ENCODE results near the gene PLPP1. TPM values are rescaled to one million over a fixed set of nuclear protein-coding genes. Genes with fewer than 3 reads are reported as not detected.

The PLPP1 gene
- total RNA-seq, result 10 to 100 TPM in 2 of 3 donors, 1 to 10 TPM in 1; 9.3 to 17.1 (median 14.6) TPM

DNA sequence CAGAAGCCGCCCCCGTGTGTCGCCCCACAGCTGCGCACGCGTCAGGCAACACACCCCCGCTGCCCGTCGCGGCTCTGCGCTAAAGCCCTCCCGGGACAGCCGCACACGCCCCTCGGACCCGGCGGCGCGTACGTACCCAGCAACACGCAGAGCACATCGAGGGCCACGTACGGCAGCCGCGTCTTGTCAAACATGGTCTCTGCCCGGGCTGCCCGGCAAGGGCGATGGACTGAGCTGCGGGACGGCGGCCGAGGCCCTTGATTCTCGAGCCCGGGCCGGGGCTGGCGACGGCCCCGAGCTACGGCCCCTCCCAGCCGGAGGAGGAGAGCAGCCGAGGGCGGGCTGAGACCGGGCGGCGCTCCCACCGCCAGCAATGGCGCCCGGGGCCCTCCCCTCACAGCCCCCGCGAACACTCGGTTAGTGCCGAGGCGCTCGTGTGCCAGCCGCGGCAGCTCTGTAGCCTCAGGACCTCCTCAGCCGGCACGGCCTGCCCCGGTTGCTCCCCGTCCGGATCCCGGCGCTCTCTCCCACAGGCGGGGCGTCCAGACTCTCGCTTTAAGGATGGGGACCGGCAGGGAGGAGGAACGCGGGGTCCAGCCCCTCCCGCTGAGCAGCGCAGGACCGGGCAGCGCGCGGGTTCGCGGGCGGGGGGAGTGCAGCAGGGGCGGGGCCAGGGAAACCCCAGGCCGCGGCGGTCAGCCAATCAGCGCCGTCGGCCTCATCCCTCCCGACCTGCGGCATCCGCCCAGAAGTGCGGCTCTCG is at the start of gene PLPP1:
PLPP1 (minus strand) TSS at position 529 of the 763 bp plus-strand sequence; CDS start at position 194, 335 bp downstream.
- peak; percentile 82 for DNase-seq
- ATAC-seq, result peak; percentile 87 to 89
- Mint-ChIP-seq H3K36me3 (ENCODE audit: insufficient read depth) (peaks cover 5% of the 10 kb centered on the region), H3K4me1 (ENCODE audit: low read depth) (peaks cover 35% of the 10 kb centered on the region), H3K27me3 (ENCODE audit: low read depth) (no peaks in the 10 kb centered on the region), H3K9me3 (no peaks in the 10 kb centered on the region), H3K4me3 (peak within 1 kb of the TSS; percentile 88)

DNA sequence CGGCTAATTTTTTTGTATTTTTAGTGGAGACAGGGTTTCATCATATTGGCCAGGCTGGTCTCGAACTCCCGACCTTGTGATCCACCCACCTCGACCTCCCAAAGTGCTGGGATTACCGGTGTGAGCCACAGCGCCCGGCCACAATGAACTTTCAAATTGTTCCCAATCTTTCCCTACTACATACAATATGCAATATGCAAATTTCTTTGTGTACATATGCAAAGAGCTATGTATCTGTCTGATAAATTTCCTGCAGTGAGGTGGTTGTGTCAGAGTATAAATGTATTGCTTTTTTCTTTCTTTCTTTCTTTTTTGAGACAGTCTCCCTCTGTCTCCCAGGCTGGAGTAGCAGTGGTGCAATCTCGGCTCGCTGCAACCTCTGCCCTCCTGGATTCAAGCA is 48.8 kb upstream of the PLPP1 start:
- DNase-seq (no peak), ATAC-seq (no peak)
- H3K27me3 Mint-ChIP-seq (ENCODE audit: low read depth), result no peaks in the 10 kb centered on the region
- peaks cover 2% of the 10 kb centered on the region for H3K36me3 Mint-ChIP-seq (ENCODE audit: insufficient read depth)
- H3K4me3 Mint-ChIP-seq, result no peak overlapping the region
- peaks cover 8% of the 10 kb centered on the region for H3K4me1 Mint-ChIP-seq (ENCODE audit: low read depth)
- no peaks in the 10 kb centered on the region for H3K9me3 Mint-ChIP-seq

DNA sequence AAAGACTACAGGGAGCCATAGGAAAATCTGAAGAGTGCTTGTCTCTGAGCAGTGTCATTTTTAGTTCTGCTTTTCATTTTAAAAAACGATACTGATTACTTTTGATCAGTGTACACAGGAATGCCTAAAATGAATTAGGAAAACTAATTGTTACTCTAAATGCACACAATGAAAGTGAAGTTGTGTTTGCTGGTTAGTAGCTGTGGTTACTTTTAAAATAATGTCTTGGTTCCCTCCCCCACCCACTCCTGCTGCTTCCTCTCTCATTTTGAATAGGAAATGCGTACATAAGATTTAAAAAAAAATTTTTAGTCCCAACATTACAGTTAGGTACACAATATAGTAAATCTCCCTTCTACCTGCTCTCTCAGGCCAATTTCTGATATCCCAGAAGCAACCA is 47.5 kb upstream of the PLPP1 start:
- H3K27me3 Mint-ChIP-seq (ENCODE audit: low read depth), result no peaks in the 10 kb centered on the region
- no peak for DNase-seq
- no peaks in the 10 kb centered on the region for H3K9me3 Mint-ChIP-seq
- no peak overlapping the region for H3K4me3 Mint-ChIP-seq
- ATAC-seq, result peak; percentile 34 to 61
- peaks cover 8% of the 10 kb centered on the region for H3K4me1 Mint-ChIP-seq (ENCODE audit: low read depth)
- peaks cover 2% of the 10 kb centered on the region for H3K36me3 Mint-ChIP-seq (ENCODE audit: insufficient read depth)

DNA sequence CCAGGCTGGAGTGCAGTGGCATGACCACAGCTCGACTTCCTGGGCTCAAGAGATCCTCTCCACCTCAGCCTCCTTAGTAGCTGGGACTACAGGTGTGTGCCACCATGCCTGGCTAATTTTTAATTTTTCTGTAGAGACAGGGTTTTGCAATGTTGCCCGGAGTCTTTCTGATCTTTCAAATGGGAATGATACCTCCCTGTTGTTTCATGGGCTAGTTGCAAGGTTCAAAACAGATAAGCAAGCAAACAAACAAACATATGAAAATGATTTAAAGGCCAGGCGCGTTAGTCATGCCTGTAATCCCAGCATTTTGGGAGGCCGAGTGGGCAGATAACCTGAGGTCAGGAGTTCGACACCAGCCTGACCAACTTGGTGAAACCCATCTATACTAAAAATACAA is 45.3 kb upstream of the PLPP1 start:
- peaks cover 11% of the 10 kb centered on the region for H3K4me1 Mint-ChIP-seq (ENCODE audit: low read depth)
- H3K4me3 Mint-ChIP-seq, result no peak overlapping the region
- ATAC-seq (no peak), DNase-seq (no peak)
- no peaks in the 10 kb centered on the region for H3K9me3 Mint-ChIP-seq
- no peaks in the 10 kb centered on the region for H3K27me3 Mint-ChIP-seq (ENCODE audit: low read depth)
- peaks cover 2% of the 10 kb centered on the region for H3K36me3 Mint-ChIP-seq (ENCODE audit: insufficient read depth)

DNA sequence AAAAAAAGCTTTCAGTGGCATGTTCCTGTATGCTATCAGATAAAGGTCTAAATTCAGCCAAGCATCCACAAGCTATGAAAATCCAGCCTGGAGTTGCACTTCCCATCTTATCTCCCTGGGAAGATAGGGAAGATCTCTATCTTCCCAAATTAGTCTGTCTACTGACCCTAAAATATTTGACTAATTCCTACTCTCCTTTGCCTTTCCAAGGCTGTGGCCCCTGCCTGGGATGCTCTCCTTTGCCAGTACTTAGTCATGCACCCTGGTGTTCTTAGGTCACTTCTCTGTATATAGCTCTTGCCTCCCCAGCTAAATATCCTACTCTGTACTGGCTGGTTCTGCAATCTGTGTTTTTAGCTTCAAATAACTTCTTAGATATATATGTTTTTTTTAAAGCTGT is 44.0 kb upstream of the PLPP1 start:
- H3K27me3 Mint-ChIP-seq (ENCODE audit: low read depth), result no peaks in the 10 kb centered on the region
- ATAC-seq (no peak), DNase-seq (no peak)
- H3K4me3 Mint-ChIP-seq, result no peak overlapping the region
- H3K9me3 Mint-ChIP-seq, result no peaks in the 10 kb centered on the region
- H3K36me3 Mint-ChIP-seq (ENCODE audit: insufficient read depth), result peaks cover 2% of the 10 kb centered on the region
- peaks cover 11% of the 10 kb centered on the region for H3K4me1 Mint-ChIP-seq (ENCODE audit: low read depth)

DNA sequence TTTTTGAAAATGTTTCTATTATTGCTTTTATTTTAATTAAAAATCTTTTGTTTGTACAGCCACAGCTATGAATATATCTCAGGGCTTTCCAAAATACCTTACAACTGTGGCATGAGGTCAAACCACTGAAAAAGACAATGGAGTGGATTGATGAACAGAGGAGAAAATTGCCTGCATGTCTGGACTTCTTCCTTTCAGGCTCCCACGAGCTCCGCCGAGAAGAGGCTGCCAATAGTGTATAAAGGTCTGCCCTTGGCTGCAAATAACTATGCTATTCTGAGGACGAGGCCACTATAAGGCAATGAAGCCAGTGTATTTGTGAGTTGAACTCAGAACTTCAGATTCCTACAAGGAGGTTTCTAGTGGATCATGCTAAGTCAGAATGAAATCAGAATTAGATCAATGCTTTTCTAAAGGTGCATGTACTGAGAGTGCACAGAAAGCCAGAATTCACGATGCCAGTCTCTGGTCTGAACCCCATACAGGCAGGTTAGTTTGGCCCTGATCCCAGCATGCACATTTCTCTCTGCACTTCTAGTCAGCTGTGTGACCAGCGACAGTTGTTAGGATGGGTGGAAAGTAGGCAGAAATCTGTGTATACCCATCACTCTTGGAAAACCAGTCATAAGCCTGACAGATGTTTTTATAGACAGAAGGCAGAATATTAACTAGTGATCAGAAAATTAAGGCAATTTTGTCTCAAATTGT is 42.7 kb upstream of the PLPP1 start:
- DNase-seq (no peak), ATAC-seq (no peak)
- Mint-ChIP-seq H3K9me3 (no peaks in the 10 kb centered on the region), H3K27me3 (ENCODE audit: low read depth) (no peaks in the 10 kb centered on the region), H3K36me3 (ENCODE audit: insufficient read depth) (peaks cover 2% of the 10 kb centered on the region), H3K4me3 (no peak overlapping the region), H3K4me1 (ENCODE audit: low read depth) (peaks cover 8% of the 10 kb centered on the region)

DNA sequence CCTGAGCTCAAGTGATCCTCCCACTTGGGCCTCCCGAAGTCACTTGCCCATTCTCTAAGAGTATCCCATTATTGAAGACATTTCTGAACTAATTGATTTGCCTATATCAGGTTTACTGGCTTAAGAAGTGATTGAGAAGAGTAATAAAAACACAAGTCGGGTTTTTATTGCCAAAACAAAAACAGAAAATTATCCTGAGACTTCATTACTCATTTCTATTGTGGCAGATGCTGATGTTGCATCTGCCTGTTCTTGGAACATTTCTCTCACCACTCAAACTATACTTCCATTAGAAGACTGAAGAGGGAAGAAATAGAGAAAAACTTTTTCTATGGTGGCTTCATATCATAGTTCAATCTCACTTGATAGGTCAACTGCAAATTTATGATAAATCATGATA is 41.9 kb upstream of the PLPP1 start:
- DNase-seq (no peak), ATAC-seq (no peak)
- H3K27me3 Mint-ChIP-seq (ENCODE audit: low read depth), result no peaks in the 10 kb centered on the region
- peaks cover 4% of the 10 kb centered on the region for H3K4me1 Mint-ChIP-seq (ENCODE audit: low read depth)
- H3K9me3 Mint-ChIP-seq, result no peaks in the 10 kb centered on the region
- no peak overlapping the region for H3K4me3 Mint-ChIP-seq
- H3K36me3 Mint-ChIP-seq (ENCODE audit: insufficient read depth), result peaks cover 2% of the 10 kb centered on the region

DNA sequence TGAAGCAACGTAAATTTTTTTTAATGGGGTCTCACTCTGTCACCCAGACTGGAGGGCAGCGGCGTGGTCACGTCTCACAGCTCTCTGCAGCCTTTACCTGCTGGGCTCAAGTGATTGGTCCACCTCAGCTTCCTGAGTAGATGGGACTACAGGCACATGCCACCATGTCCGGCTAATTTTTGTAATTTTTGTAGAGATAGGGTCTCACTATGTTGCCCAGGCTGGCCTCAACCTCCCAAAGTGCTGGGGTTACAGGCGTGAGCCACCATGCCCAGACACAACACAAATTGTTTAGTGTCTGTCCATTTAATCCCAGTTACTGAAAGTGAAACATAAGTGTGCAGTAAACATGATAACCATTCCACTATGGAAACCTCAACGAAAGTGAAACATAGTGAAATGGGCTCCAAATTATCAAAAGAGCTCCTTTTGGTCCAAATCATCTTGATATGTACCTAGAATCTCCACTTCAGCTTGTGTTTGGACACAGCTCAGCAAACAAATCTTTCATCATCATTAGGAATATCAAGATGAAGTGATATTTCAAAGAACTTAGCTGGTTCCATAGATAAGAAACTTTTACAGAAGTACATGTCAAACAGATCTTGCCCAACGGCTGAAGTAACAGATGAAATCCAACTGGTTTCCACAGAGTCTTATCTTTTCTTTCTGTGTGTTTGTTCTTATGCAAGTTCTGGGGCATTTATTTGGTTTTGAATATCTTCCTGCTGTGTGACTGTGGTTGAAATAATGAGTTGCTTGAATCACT is 41.2 kb upstream of the PLPP1 start:
- no peak for ATAC-seq
- H3K4me3 Mint-ChIP-seq, result no peak overlapping the region
- no peak for DNase-seq
- H3K9me3 Mint-ChIP-seq, result no peaks in the 10 kb centered on the region
- peaks cover 3% of the 10 kb centered on the region for H3K4me1 Mint-ChIP-seq (ENCODE audit: low read depth)
- H3K27me3 Mint-ChIP-seq (ENCODE audit: low read depth), result no peaks in the 10 kb centered on the region
- H3K36me3 Mint-ChIP-seq (ENCODE audit: insufficient read depth), result peaks cover 2% of the 10 kb centered on the region

DNA sequence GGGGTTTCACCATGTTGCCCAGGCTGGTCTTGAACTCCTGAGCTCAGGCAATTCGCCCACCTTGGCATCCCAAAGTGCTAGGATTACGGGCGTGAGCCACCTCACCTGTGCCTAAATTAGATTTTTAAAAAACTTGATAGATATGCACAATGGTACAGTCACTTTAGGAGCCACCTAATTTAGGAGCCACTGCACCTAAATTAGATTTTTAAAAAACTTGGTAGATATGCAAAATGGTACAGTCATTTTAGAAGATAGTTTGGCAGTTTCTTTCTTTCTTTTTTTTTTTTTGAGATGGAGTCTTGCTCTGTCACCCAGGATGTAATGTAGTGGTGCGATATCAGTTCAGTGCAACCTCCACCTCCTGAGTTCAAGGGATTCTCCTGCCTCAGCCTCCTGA is 37.8 kb upstream of the PLPP1 start:
- ATAC-seq (no peak), DNase-seq (no peak)
- no peaks in the 10 kb centered on the region for H3K36me3 Mint-ChIP-seq (ENCODE audit: insufficient read depth)

DNA sequence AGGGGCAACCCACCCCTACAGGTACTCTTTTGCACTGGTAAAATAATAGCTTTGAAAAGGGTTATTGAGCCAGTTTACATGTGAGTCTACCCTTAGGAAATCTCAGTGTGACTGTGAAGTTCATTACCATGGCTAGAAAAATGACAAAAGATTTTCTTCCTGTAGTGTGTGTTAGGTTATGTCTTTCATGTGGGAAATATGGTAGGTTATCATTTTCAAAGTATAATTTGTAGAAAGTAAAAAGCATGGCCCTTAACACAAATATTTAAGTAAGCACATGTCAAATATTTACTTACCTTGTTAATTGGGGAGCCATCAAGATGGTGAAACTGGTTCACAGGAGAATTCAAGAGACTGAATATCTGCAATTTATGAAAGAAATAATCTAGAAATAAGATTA is 37.3 kb upstream of the PLPP1 start:
- Mint-ChIP-seq H3K36me3 (ENCODE audit: insufficient read depth) (no peaks in the 10 kb centered on the region), H3K9me3 (no peaks in the 10 kb centered on the region), H3K27me3 (ENCODE audit: low read depth) (peaks cover 3% of the 10 kb centered on the region), H3K4me1 (ENCODE audit: low read depth) (peaks cover 3% of the 10 kb centered on the region), H3K4me3 (no peak overlapping the region)
- DNase-seq (no peak), ATAC-seq (no peak)

More for the DNA sequence above, 37.8 kb upstream of the PLPP1 start:
- Mint-ChIP-seq H3K4me3 (no peak overlapping the region), H3K9me3 (no peaks in the 10 kb centered on the region), H3K4me1 (ENCODE audit: low read depth) (peaks cover 3% of the 10 kb centered on the region), H3K27me3 (ENCODE audit: low read depth) (peaks cover 3% of the 10 kb centered on the region)

DNA sequence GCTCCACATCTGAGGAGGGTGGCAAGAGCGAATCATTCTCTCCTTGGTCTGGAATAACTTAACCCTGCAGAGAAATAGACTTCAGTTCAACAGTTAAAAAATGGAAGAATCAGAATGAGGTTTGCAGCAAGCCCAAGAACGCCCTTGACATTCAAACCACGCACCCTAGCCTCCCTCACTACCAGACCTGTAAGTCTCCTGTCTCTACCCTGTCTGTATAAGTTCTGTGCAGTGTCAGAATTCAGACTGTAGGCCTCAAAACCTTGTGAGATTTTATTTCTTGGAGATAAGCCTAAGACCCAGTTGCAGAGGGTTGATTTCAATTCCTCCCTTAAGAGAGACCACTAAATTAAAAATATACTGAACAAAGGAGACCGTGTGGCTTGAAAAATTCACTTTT is 35.8 kb upstream of the PLPP1 start:
- no peaks in the 10 kb centered on the region for H3K36me3 Mint-ChIP-seq (ENCODE audit: insufficient read depth)
- no peaks in the 10 kb centered on the region for H3K4me1 Mint-ChIP-seq (ENCODE audit: low read depth)
- ATAC-seq, result no peak
- H3K4me3 Mint-ChIP-seq, result no peak overlapping the region
- peaks cover 3% of the 10 kb centered on the region for H3K27me3 Mint-ChIP-seq (ENCODE audit: low read depth)
- no peak for DNase-seq
- H3K9me3 Mint-ChIP-seq, result no peaks in the 10 kb centered on the region

DNA sequence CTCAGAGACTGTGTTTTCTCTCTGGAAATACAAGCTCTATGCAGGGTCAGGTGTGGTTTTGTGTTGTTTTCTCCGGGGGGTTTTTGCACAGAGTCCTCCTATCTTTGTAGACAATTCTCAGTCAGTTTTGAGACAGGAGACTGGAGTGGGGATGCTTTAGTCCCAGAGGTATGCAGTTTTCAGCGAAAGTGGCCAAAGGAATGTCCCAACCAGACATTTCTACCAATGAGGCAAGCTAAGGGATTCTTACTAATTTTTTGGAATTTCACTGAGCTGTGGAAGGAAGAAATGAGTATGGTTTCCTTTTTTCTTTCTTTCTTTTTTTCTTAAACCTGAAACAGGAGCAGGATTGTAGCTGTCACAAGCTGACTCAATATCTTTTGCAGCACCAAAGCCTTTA is 35.3 kb upstream of the PLPP1 start:
- no peaks in the 10 kb centered on the region for H3K36me3 Mint-ChIP-seq (ENCODE audit: insufficient read depth)
- H3K4me3 Mint-ChIP-seq, result no peak overlapping the region
- ATAC-seq, result no peak
- H3K9me3 Mint-ChIP-seq, result no peaks in the 10 kb centered on the region
- peaks cover 3% of the 10 kb centered on the region for H3K27me3 Mint-ChIP-seq (ENCODE audit: low read depth)
- H3K4me1 Mint-ChIP-seq (ENCODE audit: low read depth), result no peaks in the 10 kb centered on the region
- no peak for DNase-seq

DNA sequence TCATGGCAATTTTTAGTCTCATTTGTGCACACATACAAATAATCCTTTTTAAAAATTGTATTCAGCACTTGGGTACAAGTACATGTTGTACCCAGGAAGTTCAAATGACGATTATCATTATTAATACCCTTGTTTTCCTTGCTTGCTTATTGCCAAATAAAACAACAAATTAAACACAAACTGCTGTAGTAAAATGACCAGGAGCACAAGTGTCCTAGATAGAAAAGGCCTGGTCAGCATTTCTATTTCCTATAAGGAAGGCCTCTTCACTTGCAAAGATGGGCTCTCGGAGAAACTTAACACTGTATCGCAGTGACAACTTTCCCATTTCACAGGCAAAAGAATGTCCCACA is 34.7 kb upstream of the PLPP1 start:
- no peak for DNase-seq
- Mint-ChIP-seq H3K36me3 (ENCODE audit: insufficient read depth) (no peaks in the 10 kb centered on the region), H3K4me3 (no peak overlapping the region), H3K27me3 (ENCODE audit: low read depth) (peaks cover 3% of the 10 kb centered on the region), H3K9me3 (no peaks in the 10 kb centered on the region), H3K4me1 (ENCODE audit: low read depth) (no peaks in the 10 kb centered on the region)
- ATAC-seq, result no peak

DNA sequence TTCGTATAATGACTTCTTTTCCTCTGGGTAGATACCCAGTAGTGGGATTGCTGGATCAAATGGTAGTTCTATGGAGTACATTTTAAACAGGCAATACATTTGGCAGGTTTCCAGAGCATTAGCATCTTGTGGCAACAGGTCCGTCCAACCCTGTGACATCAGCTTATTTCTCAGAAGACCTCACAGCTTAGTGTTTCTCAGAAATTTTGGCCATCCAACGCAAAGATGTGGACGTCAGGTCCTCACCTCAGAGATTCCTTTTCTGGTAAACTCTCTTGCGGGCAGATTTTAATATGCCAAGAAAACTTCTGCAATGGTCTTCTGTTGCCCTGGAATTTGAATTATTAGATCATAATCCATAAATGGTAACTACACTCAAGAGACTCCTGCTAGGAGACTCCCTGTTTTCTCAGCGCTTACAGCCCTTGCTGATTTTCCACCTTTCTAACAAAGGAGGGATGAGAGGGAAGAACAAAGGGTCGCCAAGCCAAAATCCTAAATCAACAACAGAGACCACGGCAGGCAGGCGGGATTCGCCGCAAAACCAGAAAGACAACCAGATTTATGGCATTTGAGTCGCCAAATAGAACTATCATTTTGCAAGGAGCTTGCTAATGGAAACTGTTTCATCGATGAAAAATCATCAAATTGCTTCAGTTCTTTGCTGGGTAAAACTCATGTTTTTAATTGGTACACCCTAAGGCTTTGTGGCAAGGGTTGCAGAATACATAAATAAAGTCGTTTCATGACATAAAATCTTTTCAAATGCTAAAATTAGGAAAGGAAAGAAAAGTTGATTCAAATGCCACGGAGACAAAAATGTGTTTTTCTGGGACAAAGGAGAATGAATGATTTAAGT is 34.1 kb upstream of the PLPP1 start:
- ATAC-seq (no peak), DNase-seq (no peak)
- Mint-ChIP-seq H3K27me3 (ENCODE audit: low read depth) (peaks cover 3% of the 10 kb centered on the region), H3K9me3 (no peaks in the 10 kb centered on the region), H3K4me1 (ENCODE audit: low read depth) (no peaks in the 10 kb centered on the region), H3K36me3 (ENCODE audit: insufficient read depth) (no peaks in the 10 kb centered on the region), H3K4me3 (no peak overlapping the region)
